Chondrocyte (in vitro differentiated cells): ENCODE data around the gene DCP1A. TPM values are rescaled to one million over a fixed set of nuclear protein-coding genes. Genes with fewer than 3 reads are reported as not detected.
A peak's percentile ranks its signal among the peaks of the same experiment; 100 is the strongest.
"Not testable (repeated sequence)": the region's sequence is repeated elsewhere in the genome, so short reads cannot be mapped to it uniquely, and the experiment has no call there.

Source experiments
- DNase-seq: peaks from one replicate; pipeline ENCODE4 v3.0.0; 2021; ENCODE audit warnings: mixed read lengths, low spot score
- H3K27ac Mint-ChIP-seq: one replicate; pipeline ENCODE4 v1.8.0; 2021; ENCODE audit warnings: mild to moderate bottlenecking, moderate library complexity, mixed read lengths; ENCODE audit not compliant: unreplicated experiment
- H3K27me3 Mint-ChIP-seq: 2 replicates; pipeline ENCODE4 v1.8.0; 2021; ENCODE audit warnings: low read depth, mixed read lengths
- H3K36me3 Mint-ChIP-seq: 2 replicates; pipeline ENCODE4 v1.8.0; 2021; ENCODE audit warnings: low read depth, mixed read lengths
- H3K4me1 Mint-ChIP-seq: 2 replicates; pipeline ENCODE4 v1.8.0; 2021; ENCODE audit warnings: low read depth, mild to moderate bottlenecking, mixed read lengths
- H3K4me3 Mint-ChIP-seq: one replicate; pipeline ENCODE4 v1.8.0; 2021; ENCODE audit warnings: mild to moderate bottlenecking, moderate library complexity, mixed read lengths; ENCODE audit not compliant: unreplicated experiment
- H3K9me3 Mint-ChIP-seq: 2 replicates; pipeline ENCODE4 v1.8.0; 2021; ENCODE audit warnings: low read depth, mixed read lengths
- total RNA-seq: library from RNA; stranded (reverse); gene quantifications from 3 replicates; pipeline ENCODE4 v1.2.1, GENCODE V29; 2021
- TF ChIP-seq, protein P1 (sequence below): fragments of 200-600 bp; sonication (generic); IDR thresholded peaks from 2 replicates; pipeline ENCODE4 v1.5.0; 2021; ENCODE audit warnings: antibody characterized with exemption, mild to moderate bottlenecking, moderate library complexity

The DCP1A gene
- total RNA-seq, 1 donor from 2014 or later = 15.6 TPM

DNA sequence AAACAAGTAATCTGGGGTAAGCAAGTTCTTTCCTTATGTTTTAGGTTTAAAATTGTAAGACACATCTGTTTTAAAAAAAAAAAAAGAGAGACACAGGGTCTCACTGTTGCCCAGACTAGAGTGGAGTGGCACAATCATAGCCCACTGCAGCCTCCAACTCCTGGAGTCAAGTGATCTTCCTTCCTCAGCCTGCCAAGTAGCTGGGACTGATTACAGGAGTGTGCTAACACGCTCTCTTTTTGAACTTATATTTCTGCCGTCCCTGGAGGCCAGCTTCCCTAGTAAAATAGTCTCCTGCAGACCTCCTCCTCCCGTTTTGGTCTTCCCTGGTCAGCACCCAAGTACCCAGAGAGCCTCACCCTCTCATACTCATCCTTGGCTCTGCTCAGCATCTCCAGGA is 35.5 kb downstream of the DCP1A start:
- no peak for DNase-seq
- Mint-ChIP-seq H3K4me3 (no peak overlapping the region), H3K9me3 (no peaks in the 10 kb centered on the region), H3K27ac (peak overlapping the region; percentile 36), H3K36me3 (peaks cover 25% of the 10 kb centered on the region), H3K4me1 (peaks cover 9% of the 10 kb centered on the region), H3K27me3 (no peaks in the 10 kb centered on the region)
- TF ChIP-seq, protein P1, sequence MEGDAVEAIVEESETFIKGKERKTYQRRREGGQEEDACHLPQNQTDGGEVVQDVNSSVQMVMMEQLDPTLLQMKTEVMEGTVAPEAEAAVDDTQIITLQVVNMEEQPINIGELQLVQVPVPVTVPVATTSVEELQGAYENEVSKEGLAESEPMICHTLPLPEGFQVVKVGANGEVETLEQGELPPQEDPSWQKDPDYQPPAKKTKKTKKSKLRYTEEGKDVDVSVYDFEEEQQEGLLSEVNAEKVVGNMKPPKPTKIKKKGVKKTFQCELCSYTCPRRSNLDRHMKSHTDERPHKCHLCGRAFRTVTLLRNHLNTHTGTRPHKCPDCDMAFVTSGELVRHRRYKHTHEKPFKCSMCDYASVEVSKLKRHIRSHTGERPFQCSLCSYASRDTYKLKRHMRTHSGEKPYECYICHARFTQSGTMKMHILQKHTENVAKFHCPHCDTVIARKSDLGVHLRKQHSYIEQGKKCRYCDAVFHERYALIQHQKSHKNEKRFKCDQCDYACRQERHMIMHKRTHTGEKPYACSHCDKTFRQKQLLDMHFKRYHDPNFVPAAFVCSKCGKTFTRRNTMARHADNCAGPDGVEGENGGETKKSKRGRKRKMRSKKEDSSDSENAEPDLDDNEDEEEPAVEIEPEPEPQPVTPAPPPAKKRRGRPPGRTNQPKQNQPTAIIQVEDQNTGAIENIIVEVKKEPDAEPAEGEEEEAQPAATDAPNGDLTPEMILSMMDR = no peak

DNA sequence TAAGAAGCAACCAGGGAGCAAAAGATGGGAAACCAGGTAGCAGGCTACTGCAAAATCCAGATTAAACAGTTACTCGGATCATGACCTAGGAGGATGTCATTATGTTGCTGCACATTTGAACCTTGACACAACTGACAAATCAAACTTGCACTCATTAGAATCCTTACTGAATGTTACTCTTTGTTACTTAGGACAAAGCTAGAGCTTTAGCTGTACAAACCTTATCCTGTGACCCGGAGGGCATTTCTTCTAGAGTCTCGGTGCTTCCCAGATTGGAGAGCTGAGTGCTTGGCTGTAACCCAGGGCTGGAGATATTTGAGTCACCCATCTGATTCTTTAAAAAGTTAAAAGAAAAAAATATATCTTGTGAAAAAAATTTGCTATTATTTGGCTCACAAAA is 43.4 kb downstream of the DCP1A start:
- Mint-ChIP-seq H3K27ac (no peak overlapping the region), H3K9me3 (no peaks in the 10 kb centered on the region), H3K4me3 (no peak overlapping the region), H3K36me3 (peaks cover 14% of the 10 kb centered on the region), H3K4me1 (peaks cover 9% of the 10 kb centered on the region), H3K27me3 (no peaks in the 10 kb centered on the region)
- TF ChIP-seq, protein P1 = no peak
- no peak for DNase-seq

DNA sequence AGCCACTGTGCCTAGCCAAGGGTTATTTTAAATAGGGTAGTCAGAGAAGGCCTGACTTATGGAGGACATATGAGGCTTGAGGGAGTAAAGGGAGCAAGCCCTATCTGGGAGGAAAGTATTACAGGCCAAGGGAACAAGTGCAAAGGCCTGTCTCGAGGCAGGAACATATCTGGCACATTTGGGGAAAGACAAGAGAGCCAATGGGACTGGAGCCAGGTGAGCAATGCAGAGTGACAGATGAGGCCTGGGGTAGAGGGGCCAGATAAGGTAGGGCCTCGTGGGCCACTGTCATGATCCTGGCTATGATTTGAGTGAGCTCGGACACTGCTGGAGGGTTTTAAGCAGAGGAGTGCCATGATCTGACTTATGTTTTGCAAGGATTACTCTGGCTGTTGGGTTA is 43.8 kb downstream of the DCP1A start:
- no peak for DNase-seq
- Mint-ChIP-seq H3K4me3 (no peak overlapping the region), H3K27me3 (no peaks in the 10 kb centered on the region), H3K27ac (peak overlapping the region; percentile 8), H3K4me1 (peaks cover 9% of the 10 kb centered on the region), H3K36me3 (peaks cover 12% of the 10 kb centered on the region), H3K9me3 (no peaks in the 10 kb centered on the region)
- TF ChIP-seq, protein P1 = no peak

DNA sequence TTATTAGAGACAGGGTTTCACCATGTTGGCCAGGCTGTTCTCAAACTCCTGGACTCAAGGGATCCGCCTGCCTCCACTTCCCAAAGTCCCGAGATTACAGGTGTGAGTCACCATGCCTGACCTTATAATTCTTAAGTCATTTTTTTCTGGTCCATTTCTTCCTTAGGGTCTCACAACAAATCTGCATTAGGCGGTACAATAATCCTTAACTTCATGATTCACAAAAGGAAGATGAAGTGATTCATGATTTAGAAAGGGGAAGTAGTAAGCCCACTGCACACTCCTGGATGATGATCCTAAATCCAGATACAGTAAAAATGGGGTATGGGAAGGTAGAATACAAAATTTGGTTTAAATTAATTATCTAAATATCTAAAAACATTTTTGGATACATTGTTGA is 46.5 kb downstream of the DCP1A start:
- no peak overlapping the region for H3K4me3 Mint-ChIP-seq
- H3K36me3 Mint-ChIP-seq = peaks cover 13% of the 10 kb centered on the region
- TF ChIP-seq, protein P1 = no peak
- H3K9me3 Mint-ChIP-seq = no peaks in the 10 kb centered on the region
- DNase-seq = no peak
- H3K27ac Mint-ChIP-seq = peak overlapping the region; percentile 27
- peaks cover 7% of the 10 kb centered on the region for H3K4me1 Mint-ChIP-seq
- no peaks in the 10 kb centered on the region for H3K27me3 Mint-ChIP-seq

DNA sequence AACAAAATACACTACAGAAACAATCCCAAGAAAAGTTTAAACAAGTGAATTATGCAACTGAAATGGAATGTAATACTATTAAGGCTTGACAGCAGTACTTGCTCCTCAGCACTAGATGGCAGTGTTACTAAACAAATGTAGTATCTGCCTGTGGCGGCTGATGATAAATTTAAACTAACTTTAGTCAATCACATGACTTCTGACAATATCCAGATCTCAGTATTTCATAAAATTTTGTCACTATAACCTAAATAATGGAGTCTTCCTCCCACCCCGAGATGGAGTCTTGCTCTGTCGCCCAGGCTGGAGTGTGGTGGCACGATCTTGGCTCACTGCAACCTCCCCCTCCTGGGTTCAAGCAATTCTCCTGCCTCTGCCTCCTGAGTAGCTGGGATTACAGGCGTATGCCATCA is 47.7 kb downstream of the DCP1A start:
- DNase-seq, H3K4me3 Mint-ChIP-seq, H3K27me3 Mint-ChIP-seq, H3K9me3 Mint-ChIP-seq, H3K4me1 Mint-ChIP-seq: not testable (repeated sequence)
- Mint-ChIP-seq H3K27ac (peak overlapping the region; percentile 78), H3K36me3 (peaks cover 13% of the 10 kb centered on the region)
- TF ChIP-seq, protein P1 = peak; percentile 95
